VCaP (cell line): ENCODE data around the gene ZNF865.

Experiments used
- H3K27ac ChIP-seq: fragments of 450-650 bp; 2 replicates; pipeline ENCODE4 v1.5.1; 2017
- TF ChIP-seq, protein P1 (sequence below): fragments of 450-650 bp; conservative IDR thresholded peaks from 2 replicates; pipeline ENCODE4 v1.5.1; 2017; ENCODE audit warnings: mild to moderate bottlenecking, moderate library complexity

Gene ZNF865

GRCh38 chr19:55642153-55643002 lies 36.9 kb downstream of the ZNF865 start:
- TF ChIP-seq, protein P1, sequence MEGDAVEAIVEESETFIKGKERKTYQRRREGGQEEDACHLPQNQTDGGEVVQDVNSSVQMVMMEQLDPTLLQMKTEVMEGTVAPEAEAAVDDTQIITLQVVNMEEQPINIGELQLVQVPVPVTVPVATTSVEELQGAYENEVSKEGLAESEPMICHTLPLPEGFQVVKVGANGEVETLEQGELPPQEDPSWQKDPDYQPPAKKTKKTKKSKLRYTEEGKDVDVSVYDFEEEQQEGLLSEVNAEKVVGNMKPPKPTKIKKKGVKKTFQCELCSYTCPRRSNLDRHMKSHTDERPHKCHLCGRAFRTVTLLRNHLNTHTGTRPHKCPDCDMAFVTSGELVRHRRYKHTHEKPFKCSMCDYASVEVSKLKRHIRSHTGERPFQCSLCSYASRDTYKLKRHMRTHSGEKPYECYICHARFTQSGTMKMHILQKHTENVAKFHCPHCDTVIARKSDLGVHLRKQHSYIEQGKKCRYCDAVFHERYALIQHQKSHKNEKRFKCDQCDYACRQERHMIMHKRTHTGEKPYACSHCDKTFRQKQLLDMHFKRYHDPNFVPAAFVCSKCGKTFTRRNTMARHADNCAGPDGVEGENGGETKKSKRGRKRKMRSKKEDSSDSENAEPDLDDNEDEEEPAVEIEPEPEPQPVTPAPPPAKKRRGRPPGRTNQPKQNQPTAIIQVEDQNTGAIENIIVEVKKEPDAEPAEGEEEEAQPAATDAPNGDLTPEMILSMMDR, result no peak
- peak overlapping the region; percentile 98 for H3K27ac ChIP-seq

- TF ChIP-seq, protein P1, result no peak
- peak within 1 kb of the TSS; percentile 98 for H3K27ac ChIP-seq
Measured at GRCh38 chr19:55643003-55643886, 37.8 kb downstream of the ZNF865 start, which contains the start of gene ZNF581. Gene ZNF581 (plus strand): TSS chr19:55643649. CDS start chr19:55644572, 923 bp downstream.

DNA sequence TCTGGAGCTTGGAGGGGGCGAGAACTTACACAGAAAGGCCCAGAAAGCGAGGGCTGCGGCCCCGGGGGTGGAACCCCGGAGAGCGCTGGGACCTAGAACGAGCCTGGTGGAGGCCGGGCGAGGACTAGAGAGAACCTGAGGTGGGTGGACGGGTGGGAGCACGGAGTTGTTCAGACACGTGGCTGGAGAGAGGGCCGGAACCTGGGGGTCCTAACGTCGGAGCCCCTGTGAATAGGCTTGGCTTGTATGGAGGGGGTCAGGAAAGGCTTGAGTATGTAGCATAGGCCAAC lies 38.4 kb downstream of the ZNF865 start:
- TF ChIP-seq, protein P1, result no peak
- peak overlapping the region; percentile 98 for H3K27ac ChIP-seq

GRCh38 chr19:55644191-55644833 lies 38.9 kb downstream of the ZNF865 start:
- TF ChIP-seq, protein P1, result no peak
- H3K27ac ChIP-seq, result peak overlapping the region; percentile 98

DNA sequence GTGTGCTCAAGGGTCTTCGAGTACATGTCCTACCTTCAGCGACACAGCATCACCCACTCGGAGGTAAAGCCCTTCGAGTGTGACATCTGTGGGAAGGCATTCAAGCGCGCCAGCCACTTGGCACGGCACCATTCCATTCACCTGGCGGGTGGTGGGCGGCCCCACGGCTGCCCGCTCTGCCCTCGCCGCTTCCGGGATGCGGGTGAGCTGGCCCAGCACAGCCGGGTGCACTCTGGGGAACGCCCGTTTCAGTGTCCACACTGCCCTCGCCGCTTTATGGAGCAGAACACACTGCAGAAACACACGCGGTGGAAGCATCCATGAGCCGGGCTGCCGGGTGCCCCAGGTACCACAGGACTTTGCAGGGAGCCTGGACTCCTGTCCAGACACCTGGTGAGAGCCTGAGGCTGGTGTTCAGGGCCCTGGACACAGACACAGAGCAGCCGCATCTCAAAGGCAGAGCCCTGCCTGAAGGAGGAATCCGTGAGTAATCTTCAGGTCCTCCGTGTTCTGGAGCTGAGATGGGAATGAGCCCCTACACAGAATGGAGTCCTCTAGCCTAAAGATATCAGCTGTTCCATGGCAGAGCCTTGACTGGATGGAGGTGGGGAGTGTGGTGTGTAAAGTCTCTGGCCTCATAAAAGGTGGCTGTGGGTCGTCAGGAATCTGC lies 39.5 kb downstream of the ZNF865 start:
- peak overlapping the region; percentile 98 for H3K27ac ChIP-seq
- TF ChIP-seq, protein P1, result no peak

- 0 out of 2 replicates have a peak overlapping the region, but pooled peaks have one; percentile 98 for H3K27ac ChIP-seq
- TF ChIP-seq, protein P1, result no peak
Measured at GRCh38 chr19:55645512-55645881, 40.0 kb downstream of the ZNF865 start.
